Lung (tissue), 12 donors: Measurements from ENCODE around the gene RASEF. TPM values are rescaled to one million over a fixed set of nuclear protein-coding genes. Genes with fewer than 3 reads are reported as not detected.

ENCODE experiments used
- ATAC-seq: fragments of 200-7000 bp; cut with Tn5 transposase; one replicate; pipeline ENCODE4 v1.9.1; 2020; ENCODE audit warnings: moderate number of reproducible peaks; ENCODE audit not compliant: insufficient read depth, low FRiP score
- DNase-seq, 3 donors: peaks; one replicate each; pipeline ENCODE4 v3.0.0-alpha.2; 2013 to 2017
- H3K27ac ChIP-seq, 2 donors: one replicate each; pipeline ENCODE4 v1.5.1; 2013; ENCODE audit warnings: mild to moderate bottlenecking in 2 of 2, moderate library complexity in 2 of 2, control low read depth in 1 of 2, inconsistent platforms in 1 of 2, low read depth in 1 of 2, low read length in 1 of 2
- H3K27me3 ChIP-seq, 3 donors: one replicate each; pipeline ENCODE4 v1.5.1; 2013; ENCODE audit warnings: low read length in 2 of 3; ENCODE audit not compliant: control insufficient read depth in 3 of 3, insufficient read depth in 3 of 3
- H3K36me3 ChIP-seq, 4 donors: one replicate each; pipeline ENCODE4 v1.5.1; 2013; ENCODE audit warnings: low read length in 4 of 4, mild to moderate bottlenecking in 1 of 4, moderate library complexity in 1 of 4; ENCODE audit not compliant: control insufficient read depth in 4 of 4, insufficient read depth in 4 of 4
- H3K4me1 ChIP-seq, 5 donors: one replicate each; pipeline ENCODE4 v1.5.1; 2013; ENCODE audit warnings: low read length in 5 of 5, mild to moderate bottlenecking in 2 of 5, moderate library complexity in 1 of 5; ENCODE audit not compliant: control insufficient read depth in 5 of 5, insufficient read depth in 5 of 5
- H3K4me3 ChIP-seq: one replicate; pipeline ENCODE4 v1.5.1; 2013; ENCODE audit warnings: mild to moderate bottlenecking, control low read depth, moderate library complexity
- H3K9ac ChIP-seq, 2 donors: one replicate each; pipeline ENCODE4 v1.5.1; 2013; ENCODE audit warnings: low read length in 2 of 2, control low read depth in 1 of 2; ENCODE audit not compliant: insufficient read depth in 1 of 2
- H3K9me3 ChIP-seq, 4 donors: one replicate each; pipeline ENCODE4 v1.5.1; 2013; ENCODE audit warnings: low read length in 3 of 4, mild to moderate bottlenecking in 1 of 4, moderate library complexity in 1 of 4; ENCODE audit not compliant: control insufficient read depth in 4 of 4, insufficient read depth in 3 of 4
- WGBS, 2 donors: extraction: QIAGEN DNeasy Blood & Tissue Kit; methylation state at CpG; one replicate each; pipeline ENCODE4 v1.1.7; 2013; 5-methylcytosine and 5-hydroxymethylcytosine counted together
- polyA plus RNA-seq, 2 donors: library from polyadenylated mRNA; stranded (reverse); fragments of 200-250 nt; gene quantifications; one replicate each; pipeline ENCODE4 v1.2.1, GENCODE V29; 2013
- total RNA-seq, 2 donors: library from RNA; depleted of rRNA in 1 of 2; stranded (reverse); fragments of >200 nt in 1 of 2; gene quantifications; one replicate each; pipeline ENCODE4 v1.2.1, GENCODE V29; 2014 to 2021
- TF ChIP-seq, protein P1 (sequence below): IDR thresholded peaks from 2 replicates; pipeline ENCODE4 v1.5.1; 2012; ENCODE audit warnings: mild to moderate bottlenecking; ENCODE audit errors: control extremely low read depth, extremely low read depth
- donor health status: control.
- donor health status: control.
- donor health status: Bipolar disorder and iron deficiency.
- donor health status: healthy.
- donor health status: DM: yes; HTN: yes; CAD: no.

The RASEF gene
- total and polyA plus RNA-seq, 4 donors, result 5.2 to 23.6 (median 9.4) TPM

DNA sequence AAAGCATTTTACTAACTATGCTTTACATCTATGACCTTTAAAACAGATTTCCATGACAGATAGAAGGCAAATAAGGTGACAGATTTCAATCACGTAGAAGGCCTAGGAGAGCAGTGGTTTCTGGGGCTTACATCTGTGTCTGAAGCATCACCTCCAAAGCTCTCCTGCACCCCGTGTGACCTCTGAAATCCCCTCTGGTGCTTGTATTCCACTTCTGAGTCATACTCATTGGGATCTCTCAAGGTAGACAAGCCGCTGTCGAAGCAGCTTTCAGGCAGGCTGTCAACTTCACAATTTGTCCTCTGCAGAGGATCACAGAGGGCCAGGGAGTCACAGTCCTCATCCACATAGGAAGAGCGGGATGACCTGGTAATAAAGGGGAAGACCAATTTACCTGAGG lies 62.2 kb downstream of the RASEF start:
- no peak for DNase-seq
- no peaks in the 10 kb centered on the region for H3K9me3 ChIP-seq
- H3K9ac ChIP-seq, result no peak overlapping the region
- H3K4me1 ChIP-seq, result peaks cover 0 to 4% (median 0%) of the 10 kb centered on the region in 5 donors
- H3K4me3 ChIP-seq, result no peak overlapping the region
- 91 to 92% methylated on average over 5 of the region's 5 CpGs for WGBS, 2 donors
- no peak for ATAC-seq
- H3K36me3 ChIP-seq, result no peaks in the 10 kb centered on the region
- TF ChIP-seq, protein P1, sequence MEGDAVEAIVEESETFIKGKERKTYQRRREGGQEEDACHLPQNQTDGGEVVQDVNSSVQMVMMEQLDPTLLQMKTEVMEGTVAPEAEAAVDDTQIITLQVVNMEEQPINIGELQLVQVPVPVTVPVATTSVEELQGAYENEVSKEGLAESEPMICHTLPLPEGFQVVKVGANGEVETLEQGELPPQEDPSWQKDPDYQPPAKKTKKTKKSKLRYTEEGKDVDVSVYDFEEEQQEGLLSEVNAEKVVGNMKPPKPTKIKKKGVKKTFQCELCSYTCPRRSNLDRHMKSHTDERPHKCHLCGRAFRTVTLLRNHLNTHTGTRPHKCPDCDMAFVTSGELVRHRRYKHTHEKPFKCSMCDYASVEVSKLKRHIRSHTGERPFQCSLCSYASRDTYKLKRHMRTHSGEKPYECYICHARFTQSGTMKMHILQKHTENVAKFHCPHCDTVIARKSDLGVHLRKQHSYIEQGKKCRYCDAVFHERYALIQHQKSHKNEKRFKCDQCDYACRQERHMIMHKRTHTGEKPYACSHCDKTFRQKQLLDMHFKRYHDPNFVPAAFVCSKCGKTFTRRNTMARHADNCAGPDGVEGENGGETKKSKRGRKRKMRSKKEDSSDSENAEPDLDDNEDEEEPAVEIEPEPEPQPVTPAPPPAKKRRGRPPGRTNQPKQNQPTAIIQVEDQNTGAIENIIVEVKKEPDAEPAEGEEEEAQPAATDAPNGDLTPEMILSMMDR, result no peak
- no peaks in the 10 kb centered on the region for H3K27me3 ChIP-seq
- no peak overlapping the region for H3K27ac ChIP-seq

DNA sequence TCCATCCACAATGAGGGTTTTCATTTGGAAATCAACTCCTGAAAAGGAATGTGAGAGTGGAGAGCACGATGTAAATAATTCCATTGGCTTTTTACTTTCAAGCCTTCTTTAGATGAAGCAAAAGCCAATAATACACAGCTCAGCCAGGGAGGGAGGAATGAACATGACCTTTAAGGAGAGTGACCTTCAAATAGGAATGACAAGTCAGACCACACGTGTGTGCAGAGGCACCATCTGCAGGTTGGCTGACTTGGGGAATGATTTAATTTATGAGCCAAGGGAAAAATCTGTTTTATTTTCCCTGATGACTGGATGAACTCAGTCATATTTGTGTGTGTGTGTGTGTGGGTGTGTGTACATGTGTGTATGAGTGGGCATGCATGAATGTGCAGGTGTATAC lies 64.5 kb downstream of the RASEF start:
- TF ChIP-seq, protein P1, result no peak
- DNase-seq, result no peak
- no peak for ATAC-seq
- Histone ChIP-seq H3K36me3 (no peaks in the 10 kb centered on the region), H3K4me3 (no peak overlapping the region), H3K9me3 (no peaks in the 10 kb centered on the region), H3K27me3 (no peaks in the 10 kb centered on the region), H3K9ac (no peak overlapping the region), H3K4me1 (peaks cover 0 to 5% (median 0%) of the 10 kb centered on the region in 5 donors), H3K27ac (no peak overlapping the region)
- 40 to 41% methylated on average over 2 of the region's 2 CpGs for WGBS, 2 donors

DNA sequence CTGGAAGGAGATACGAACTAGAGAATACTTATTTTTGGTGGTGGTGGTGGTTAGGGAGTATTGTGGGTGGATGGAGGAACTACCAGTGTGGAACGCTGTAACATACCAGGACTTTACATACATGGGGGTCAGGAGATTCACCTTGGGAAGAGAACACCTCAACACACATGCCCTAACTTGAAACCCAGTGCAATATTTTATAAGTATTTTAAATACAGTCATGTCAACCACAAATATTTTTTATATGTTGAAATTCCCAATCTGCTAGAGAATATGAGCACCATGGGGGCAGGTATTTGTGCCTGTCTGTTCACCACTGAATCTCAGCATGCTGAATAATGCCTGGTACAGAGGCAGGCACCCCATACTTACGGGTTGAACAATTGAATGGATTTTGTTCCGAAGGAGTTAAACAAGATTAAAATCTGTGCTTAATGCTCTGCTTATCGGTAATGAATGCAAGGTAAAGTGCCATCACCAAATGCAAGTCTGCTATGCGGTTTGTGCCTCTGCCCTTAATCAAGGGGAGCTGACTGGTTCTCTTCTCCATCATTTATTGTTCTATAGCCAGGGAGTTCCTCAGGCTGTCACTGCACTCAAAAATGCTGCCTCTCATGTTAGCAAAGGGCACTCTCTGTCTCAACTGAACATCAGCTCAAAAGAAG lies 65.3 kb downstream of the RASEF start:
- DNase-seq, result no peak
- Histone ChIP-seq H3K9me3 (no peaks in the 10 kb centered on the region), H3K4me1 (peaks cover 0 to 12% (median 0%) of the 10 kb centered on the region in 5 donors), H3K27me3 (no peaks in the 10 kb centered on the region), H3K4me3 (no peak overlapping the region), H3K36me3 (no peaks in the 10 kb centered on the region), H3K27ac (no peak overlapping the region), H3K9ac (no peak overlapping the region)
- WGBS, 2 donors, result 95% methylated on average over 6 of the region's 6 CpGs
- TF ChIP-seq, protein P1, result no peak
- no peak for ATAC-seq

DNA sequence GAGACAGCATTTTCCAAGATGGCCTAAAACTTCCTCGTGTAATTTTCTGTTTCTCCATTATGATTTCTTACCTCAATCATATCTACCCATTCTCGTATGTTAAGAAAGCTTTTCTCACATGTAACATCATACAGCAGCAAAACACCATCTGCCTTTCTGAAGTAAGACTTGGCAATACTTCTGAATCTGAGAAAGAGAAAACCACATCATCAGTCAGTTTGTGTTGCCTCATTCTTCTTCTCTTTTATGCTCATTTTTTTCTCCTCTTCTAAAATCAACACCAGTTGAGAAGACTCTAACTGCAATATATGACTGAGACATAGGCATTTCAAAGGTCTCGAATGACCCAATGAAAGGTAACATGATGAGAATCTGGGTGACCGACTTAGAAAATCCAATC lies 66.0 kb downstream of the RASEF start:
- no peaks in the 10 kb centered on the region for H3K27me3 ChIP-seq
- TF ChIP-seq, protein P1, result no peak
- no peaks in the 10 kb centered on the region for H3K9me3 ChIP-seq
- no peaks in the 10 kb centered on the region for H3K36me3 ChIP-seq
- H3K9ac ChIP-seq, result no peak overlapping the region
- 86 to 90% methylated on average over 4 of the region's 4 CpGs for WGBS, 2 donors
- ATAC-seq (no peak), DNase-seq (peak in 2 of 3 donors; percentile 8 to 43)
- H3K4me3 ChIP-seq, result no peak overlapping the region
- H3K27ac ChIP-seq, result no peak overlapping the region
- peaks cover 0 to 18% (median 5%) of the 10 kb centered on the region in 5 donors for H3K4me1 ChIP-seq
